Measurements from ENCODE around the gene DGCR8.

DGCR8 gene

GRCh38 chr22:20068640-20069039 is 11.4 kb upstream of the DGCR8 start:
- no peak for DNase-seq

DNA sequence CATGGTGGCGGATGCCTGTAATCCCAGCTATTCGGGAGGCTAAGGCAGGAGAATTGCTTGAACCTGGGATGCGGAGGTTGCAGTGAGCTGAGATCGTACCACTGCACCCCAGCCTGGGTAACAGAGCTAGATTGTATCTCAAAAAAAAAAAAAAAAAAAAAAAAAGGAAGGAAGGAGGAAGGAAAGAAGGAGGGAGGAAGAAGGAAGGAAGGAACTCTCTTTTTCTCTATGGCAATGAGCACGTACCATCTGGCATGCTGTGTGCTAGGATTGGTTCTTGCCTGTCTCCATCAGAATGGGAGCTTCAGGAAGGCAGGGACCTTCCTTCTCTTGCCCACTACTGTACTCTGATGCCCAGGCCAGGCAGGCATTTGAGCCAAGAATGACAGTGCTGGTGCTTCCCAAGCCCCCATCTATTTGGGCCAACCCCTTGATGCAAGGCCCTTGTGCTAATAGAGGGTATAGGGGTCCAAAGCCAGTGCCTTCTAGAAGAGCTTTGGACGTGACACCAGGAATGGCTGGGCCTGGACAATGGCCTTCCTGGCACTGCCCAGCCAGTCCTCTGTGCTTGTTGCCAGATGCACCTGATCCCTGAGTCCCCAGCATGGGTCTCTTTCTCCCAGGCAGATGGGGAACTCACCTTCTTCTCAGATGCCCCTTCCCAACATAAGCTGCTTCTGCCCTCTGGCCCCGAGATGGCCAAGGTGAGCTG is 10.6 kb upstream of the DGCR8 start:
- no peak for DNase-seq

- DNase-seq: no peak
These were observed 8.5 kb upstream of the DGCR8 start for GRCh38 chr22:20071524-20071972.

DNA sequence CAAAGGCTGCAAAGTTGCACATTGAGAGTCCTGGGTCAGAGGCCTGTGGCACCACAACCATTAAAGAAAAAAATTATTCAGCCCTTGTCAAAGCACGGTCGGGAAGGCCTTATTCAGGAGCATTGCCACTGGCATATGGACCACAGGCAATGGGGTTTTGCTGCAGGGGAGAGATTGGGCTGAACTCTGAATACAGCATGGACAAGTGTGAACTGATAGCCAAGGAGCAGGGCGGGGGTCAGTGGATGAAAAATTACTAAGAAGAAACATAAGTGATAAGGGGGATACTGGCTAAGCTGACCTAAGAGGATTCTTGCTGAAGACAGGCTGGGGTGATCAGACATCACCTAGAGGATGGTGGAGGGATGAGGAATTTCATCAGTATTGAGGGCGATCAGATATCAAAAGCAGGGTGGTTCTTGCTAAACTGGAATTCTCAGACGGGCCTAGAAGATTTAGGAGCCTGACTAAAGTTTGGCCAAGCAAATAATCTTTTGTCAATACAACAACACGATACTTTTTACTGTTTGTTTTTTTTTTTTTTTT is 3.3 kb upstream of the DGCR8 start:
- DNase-seq: no peak

GRCh38 chr22:20080445-20080775 is 369 bp downstream of the DGCR8 start:
- peak; percentile 63 to 72 for DNase-seq

- no peak for DNase-seq
These were observed 974 bp downstream of the DGCR8 start for GRCh38 chr22:20080776-20081654.

DNA sequence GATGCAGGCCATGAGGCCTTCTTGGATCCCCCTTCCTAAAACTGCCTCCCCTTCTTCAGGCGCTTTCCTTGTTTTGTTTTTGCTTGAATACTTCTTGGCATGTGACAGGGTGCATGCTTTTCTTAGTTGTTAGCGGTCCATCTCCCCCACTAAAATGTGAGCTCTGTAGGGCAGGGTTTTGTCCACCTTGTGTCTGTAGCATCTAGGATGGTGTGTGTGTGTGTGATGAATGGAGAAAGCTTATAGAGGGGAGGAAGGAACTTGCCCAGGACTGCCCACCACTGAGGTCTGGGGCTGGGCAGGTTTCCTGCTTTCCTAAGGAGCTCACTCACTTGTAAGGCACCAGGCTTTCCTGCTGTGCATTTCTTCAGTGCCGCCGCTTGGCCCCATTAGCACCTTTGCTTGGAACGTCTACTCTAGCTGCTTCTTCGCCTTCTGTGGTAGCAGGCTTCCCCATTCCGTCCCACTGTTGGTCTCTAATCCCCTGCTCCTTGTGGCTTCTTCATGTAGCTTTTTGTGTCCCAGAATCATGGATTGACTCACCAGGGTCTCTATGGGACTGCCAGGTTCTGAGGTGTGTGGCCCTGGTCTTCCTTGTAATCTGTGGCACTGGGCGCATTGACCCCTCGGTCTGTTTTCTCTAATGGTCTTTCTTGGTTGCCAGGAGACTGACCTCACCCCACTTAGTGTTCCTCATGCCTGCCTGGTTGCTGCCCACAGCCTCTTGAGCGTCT is 3.3 kb downstream of the DGCR8 start:
- no peak for DNase-seq

DNA sequence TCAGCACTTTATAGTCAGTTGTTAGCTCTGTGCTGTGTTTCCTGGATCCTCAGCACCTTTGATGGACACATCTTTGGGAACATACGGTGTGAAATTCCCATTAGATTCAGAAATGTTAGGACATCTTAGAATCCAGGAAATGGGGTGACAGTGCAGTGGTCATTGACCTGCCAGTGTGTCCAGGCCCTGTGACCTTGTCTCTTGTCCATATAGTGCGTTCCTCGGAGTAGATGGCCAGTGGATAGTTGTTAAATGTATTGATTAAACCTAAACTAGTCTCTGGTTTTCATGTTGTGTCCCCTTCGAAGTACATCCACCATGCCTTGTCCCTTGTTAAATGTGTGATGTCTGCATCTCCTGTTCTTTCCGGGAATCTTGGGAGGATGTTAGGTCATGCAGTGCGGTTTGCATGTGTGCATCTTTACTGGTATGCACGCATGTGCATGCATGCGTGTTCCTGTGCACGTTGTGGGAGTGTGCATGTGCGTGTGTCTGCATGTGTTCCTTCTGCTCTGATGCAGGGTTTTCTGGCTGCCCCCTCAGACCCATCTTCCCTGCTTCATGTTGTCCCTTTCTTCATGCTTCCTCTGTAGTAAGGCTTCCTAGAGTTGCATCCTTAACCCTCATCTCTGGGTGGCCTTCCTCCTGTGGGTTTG is 4.0 kb downstream of the DGCR8 start:
- DNase-seq: no peak

- no peak for DNase-seq
These were observed 4.7 kb downstream of the DGCR8 start for GRCh38 chr22:20084547-20085413.

DNA sequence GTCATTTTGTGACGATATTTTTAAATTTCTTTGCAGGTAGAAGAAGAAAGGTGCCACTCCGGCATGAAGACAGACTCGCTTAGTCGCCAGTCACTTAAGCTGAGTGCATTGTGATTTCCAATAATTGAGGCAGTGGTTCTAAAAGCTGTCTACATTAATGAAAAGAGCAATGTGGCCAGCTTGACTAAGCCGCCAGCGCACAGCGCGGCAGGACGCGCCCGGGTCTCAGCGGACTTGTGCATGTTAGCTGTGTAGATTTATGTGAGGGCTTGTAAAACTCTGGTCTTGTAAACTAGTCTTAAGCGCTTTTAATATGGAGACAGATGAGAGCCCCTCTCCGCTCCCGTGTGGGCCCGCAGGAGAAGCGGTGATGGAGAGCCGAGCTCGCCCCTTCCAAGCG is 5.6 kb downstream of the DGCR8 start:
- DNase-seq: no peak

- no peak for DNase-seq
These were observed 6.1 kb downstream of the DGCR8 start for GRCh38 chr22:20086101-20086599.

DNA sequence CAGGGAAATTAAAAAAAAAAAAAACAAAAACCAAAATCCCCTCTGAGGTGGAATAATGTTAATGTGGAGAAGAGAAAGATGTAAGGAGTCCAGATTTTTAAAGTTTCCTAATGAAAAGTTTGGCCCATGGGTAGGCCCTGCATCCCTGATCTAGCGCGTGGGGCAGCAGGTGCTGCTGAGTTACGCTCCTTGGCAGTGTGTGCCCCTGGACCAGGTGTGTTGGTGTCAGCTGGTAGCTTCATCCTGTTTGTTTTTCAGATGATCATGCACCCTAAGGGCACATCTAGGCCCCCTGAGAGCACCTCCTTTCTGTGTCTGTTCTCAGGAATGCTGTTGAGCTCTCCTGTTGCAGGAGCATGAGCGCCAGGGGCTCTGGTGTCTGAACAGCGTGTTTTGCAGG is 6.7 kb downstream of the DGCR8 start:
- no peak for DNase-seq

- no peak for DNase-seq
These were observed 7.5 kb downstream of the DGCR8 start for GRCh38 chr22:20087319-20088262.

- DNase-seq: no peak
These were observed 8.2 kb downstream of the DGCR8 start for GRCh38 chr22:20088263-20088648.

DNA sequence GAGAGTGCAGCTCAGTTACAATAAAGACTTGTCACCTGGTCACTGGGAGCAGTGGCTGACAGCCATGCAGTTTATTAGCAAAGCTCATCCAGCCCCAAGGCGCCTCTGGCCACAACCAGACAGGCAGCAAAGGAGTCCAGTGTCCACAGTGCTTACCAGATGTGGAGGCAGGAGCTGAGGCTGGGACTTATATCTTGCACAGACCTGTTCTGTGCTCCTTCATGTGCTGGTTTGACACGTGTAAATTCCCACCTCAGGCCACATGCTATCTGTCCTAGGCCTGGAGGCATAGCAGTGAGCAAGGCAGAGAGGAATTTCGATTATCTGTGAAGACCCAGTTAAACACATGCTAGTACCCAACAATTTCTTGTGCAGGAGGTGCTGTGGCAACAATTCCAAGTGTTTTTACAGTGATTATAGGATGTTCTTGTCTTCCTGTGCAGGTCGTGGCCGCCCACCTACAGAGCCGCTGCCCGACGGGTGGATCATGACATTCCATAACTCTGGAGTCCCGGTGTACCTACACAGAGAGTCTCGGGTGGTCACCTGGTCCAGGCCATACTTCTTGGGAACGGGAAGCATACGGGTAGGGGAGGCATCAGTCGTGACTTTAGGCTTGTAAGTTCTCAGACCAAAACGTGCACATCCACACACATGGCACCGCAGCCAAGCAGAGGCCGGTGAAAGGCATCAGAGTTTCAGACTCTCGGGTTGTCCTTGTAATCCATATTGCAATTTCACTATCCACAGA is 9.4 kb downstream of the DGCR8 start:
- no peak for DNase-seq

DNA sequence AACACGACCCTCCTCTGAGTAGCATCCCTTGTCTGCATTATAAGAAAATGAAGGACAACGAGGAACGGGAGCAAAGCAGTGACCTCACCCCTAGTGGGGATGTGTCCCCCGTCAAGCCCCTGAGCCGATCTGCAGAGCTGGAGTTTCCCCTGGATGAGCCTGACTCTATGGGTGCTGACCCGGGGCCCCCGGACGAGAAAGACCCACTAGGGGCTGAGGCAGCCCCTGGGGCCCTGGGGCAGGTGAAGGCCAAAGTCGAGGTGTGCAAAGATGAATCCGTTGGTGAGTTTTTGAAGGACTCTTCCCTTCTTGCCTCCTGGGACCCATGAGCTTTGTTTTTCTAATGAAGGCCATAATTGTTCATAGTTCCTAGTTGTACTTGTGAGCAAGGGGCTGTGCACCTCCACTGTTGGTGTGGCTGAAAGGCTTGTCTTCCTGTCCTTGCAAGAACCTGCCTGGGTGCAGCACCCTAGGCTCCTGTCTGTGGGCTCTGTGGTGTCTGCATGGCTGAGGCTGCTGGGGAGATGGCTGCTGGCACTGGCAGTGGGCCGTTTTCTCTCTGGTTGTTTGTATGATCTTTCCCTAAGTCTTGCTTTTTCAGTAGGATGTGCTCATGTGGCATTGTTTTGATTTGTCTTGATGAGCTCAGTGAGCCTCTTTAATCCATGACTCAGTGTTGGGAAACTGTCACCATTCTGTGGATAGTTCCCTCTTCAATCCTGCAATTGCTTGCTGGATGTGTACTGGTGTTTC is 10.1 kb downstream of the DGCR8 start:
- DNase-seq: no peak

DNA sequence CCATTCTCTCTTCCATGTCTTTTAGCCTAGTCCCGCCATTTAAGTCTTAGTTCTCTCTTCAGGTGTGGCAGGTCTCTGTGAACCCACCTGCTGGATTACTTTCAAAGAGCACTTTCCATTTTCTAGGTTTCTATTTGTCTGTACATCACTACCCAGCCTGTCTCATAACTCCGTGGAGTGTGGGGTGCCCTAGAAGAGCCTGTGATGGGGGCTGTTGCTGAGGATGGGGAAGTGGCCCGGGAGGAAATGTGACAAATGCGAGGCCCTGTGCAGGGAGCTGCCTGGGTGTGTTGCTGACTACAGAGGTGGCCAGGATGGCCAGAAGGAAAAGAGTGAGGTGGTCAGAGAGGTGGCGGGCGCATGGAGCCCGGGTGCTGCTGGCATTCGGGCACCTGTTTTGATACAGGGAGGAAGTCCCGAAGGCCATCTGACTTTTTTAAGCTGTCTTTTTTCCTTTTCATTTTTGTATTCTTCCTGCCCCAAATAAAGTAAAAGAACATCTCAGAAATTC is 10.7 kb downstream of the DGCR8 start:
- DNase-seq: no peak

- DNase-seq: peak in 1 of 2 donors; percentile 29
These were observed 11.8 kb downstream of the DGCR8 start for GRCh38 chr22:20091690-20092476.

Data from CD4-positive, alpha-beta T cell treated with Interleukin-1 beta for 1 hour (primary cell).